SK-MEL-5 (cell line): ENCODE results near the gene BRCA1. TPM values are rescaled to one million over a fixed set of nuclear protein-coding genes. Genes with fewer than 3 reads are reported as not detected.
"Not testable (repeated sequence)": the region's sequence is repeated elsewhere in the genome, so short reads cannot be mapped to it uniquely, and the experiment has no call there.

Experiments
- DNase-seq: peaks from one replicate; pipeline ENCODE4 v3.0.0-alpha.2; 2016; ENCODE audit warnings: low read depth, low spot score
- in situ Hi-C: cut with HindIII; loops from 2 replicates; pipeline ENCODE4 v1.10.0; 2016; ENCODE audit warnings: low sequenced_read_pairs, high pct_unique_total_duplicates, low pct_unique_long_range_greater_than_20kb
- polyA plus RNA-seq, 2 experiments: library from polyadenylated mRNA; depleted of rRNA; stranded (reverse); fragments of >200 nt; gene quantifications; 2 replicates each; pipeline ENCODE4 v1.2.3, GENCODE V29; 2015
- total RNA-seq: library from RNA; depleted of rRNA; stranded (reverse); fragments of >200 nt; shearing (Covaris generic); gene quantifications from 2 replicates; pipeline ENCODE4 v1.2.3, GENCODE V29; 2014; rRNA removed

Gene BRCA1
- total RNA-seq, result 45.9 and 51.5 TPM in 2 replicates
- polyA plus RNA-seq (2015; cell fraction: cytosol; rRNA removed), result 39.1 and 56.3 TPM in 2 replicates
- 35.0 and 39.5 TPM in 2 replicates for polyA plus RNA-seq (2015; cell fraction: nucleus; rRNA removed)

GRCh38 chr17:43125133-43125966 is at the start of gene BRCA1:
BRCA1 (minus strand) TSS chr17:43125364; CDS start chr17:43124096, 1,268 bp downstream.
- peak; percentile 100 for DNase-seq
- in situ Hi-C loops, result no loop called here

DNA sequence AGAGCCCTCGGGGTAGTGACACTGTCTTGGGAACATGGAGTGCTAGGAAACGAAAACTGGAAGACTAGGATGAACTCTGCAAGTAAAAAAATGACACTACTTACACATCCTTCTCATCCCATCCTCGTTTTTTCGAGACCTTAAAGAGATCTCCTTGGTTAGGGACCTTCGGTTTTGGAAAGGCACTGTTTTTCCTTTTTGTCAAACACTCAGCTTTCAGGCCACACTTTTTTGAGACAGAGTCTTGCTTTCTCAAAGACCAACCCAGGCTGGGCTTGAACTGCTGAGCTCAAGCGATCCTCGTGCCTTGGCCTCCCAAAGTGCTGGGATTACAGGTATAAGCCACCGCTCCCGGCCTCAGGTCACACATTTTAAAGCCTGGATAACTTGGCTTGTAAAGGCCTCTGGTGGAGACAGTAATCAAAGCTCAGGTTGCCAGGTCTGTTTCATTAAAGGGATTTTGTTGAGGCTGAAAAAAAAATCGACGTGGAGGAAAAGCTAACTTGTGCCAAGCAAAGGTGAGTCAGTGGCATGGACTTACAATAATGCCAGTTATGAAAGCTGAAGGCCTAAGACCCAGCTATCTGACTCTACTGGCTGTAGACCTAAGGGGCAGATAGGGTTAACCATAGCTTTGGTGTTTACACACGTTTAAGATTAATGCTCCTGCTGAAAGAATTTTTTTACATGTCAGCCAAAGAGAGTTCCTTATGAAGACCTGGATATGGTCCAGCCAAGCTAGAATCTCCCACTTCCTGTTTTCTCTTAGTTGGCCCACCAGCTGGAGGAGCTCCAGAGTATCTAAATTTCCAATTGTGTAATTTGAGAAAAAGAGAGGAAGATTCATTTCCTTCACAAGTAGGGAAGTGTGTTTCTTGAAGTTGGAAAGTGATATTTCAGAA is 46.7 kb upstream of the BRCA1 start:
- peak; percentile 68 for DNase-seq
- in situ Hi-C loops, result no loop called here

DNA sequence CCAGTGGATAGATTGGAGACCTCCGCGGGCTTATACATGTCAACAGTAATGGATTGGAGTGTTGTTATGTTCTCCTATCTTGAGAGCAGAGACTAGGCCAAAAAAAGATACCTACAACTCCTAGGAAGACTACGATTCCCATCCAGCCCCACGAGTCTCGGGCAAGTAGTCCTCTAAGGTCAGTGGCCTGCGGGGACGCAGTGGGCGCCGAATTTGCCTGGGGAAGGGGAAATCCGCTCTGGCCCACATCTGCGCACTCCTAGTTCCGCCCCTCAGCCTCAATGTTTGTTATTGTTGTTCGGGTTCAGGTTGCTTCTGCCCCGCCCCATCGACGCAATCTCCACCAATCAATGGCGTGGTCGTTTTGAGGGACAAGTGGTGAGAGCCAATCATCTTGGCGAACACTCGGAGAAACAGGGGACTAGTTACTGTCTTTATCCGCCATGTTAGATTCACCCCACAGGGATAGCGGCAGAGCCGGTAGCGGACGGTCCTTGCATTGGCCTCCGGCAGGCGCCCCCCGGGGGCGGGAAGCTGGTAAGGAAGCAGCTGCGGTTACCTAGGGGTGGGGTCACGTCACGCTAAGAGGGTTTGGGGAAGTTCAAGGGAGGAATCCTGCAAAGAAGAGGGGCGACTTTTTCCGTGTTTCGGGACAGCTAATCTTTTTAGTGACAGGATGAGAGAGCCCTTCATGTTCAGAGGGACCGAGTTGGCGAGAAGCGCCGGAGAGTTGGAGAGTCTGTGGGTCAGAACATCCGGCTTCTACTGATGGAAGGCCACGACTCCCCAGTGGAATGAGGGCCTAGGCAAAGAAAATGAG is 45.8 kb upstream of the BRCA1 start, which contains the start of gene NBR1:
NBR1 (plus strand) TSS at position 449 of the 820 bp plus-strand sequence. CDS start 4,586 bp downstream, outside the sequence.
- in situ Hi-C loops, result no loop called here
- DNase-seq, result peak; percentile 99

GRCh38 chr17:43170140-43170765 is 45.1 kb upstream of the BRCA1 start:
- peak; percentile 97 for DNase-seq
- in situ Hi-C loops, result no loop called here

GRCh38 chr17:43169561-43170139 is 44.5 kb upstream of the BRCA1 start:
- DNase-seq, result peak; percentile 65
- in situ Hi-C loops, result no loop called here

DNA sequence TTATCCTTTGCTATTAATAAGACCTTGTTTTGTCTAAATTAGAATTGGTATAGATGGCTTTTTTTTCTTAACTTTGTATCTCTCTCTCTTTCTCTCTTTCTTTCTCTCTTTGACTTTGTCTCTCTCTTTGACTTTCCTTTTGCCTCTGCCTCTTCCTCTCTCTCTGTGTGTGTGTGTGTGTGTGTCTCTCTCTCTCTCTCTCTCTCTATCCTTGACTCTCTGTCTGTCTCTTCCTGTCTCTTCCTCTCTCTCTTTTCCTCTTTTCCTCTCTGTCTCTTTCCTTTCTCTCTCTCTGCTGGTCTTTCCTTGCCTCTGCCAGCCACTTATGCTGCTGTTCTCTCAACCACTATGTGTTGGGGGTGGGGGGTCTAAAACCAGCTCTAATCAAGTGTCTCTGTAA is 40.8 kb upstream of the BRCA1 start:
- in situ Hi-C loops, result not testable (repeated sequence)

DNA sequence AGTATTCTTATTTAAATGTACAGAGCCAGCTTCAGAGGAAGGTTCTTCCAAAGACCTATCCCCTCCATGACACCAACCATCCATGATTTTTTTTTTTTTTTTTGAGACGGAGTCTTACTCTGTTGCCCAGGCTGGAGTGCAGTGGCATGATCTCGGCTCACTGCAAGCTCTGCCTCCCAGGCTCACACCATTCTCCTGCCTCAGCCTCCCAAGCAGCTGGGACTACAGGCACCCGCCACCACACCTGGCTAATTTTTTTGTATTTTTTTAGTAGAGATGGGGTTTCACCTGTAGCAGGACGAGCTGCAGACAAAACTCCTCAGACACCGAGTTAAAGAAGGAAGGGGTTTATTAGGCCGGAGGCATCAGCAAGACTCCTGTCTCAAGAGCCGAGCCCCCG is 34.8 kb upstream of the BRCA1 start:
- in situ Hi-C loops, DNase-seq: not testable (repeated sequence)

More for the DNA sequence above, 40.8 kb upstream of the BRCA1 start:
- DNase-seq, result not testable (repeated sequence)

DNA sequence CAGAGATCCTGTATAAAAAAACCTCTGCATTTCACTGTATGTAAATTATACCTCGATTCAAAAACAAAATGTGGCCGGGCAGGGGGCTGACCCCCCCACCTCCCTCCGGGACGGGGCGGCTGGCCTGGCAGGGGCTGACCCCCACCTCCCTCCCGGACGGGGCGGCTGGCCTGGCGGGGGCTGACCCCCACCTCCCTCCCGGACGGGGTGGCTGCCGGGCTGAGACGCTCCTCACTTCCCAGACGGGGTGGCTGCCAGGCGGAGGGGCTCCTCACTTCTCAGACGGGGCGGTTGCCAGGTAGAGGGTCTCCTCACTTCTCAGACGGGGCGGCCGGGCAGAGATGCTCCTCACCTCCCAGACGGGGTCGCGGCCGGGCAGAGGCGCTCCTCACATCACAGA is 34.1 kb upstream of the BRCA1 start:
- in situ Hi-C loops, DNase-seq: not testable (repeated sequence)

- DNase-seq, result no peak
- in situ Hi-C loops, result no loop called here
Measured at GRCh38 chr17:43155666-43156065, 30.5 kb upstream of the BRCA1 start.

DNA sequence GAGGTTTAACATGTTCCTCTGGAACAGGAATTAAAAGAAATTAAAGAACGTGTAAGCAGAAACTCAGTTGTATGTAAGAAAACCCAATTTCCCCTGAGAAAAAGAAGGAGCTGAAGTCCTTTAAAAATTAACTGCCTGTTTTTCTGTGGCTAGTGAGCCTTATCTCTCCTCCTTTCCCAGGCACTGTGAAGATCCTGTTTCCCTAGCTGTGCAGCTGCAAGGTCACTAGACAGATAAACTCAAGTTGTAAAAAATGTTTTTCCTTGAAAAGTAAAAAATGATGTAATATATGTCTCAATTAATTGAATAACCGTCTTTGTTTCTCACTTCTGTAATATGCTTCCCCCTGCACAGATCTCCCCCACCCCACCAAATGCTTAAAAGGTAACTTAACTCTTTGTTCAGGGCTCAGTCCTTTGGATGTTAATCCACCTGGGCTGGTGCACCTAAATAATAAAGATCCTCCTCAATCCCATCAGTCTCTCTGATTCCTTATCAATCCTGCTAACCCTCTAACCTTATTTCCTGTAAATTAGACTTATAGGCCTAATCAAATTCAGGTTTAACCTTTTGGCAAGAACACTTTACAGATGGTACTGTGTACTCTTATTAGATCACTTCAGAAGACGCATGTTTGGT is 28.2 kb upstream of the BRCA1 start:
- in situ Hi-C loops, DNase-seq: not testable (repeated sequence)

- in situ Hi-C loops, result no loop called here
- DNase-seq, result no peak
Measured at GRCh38 chr17:43151880-43152456, 26.8 kb upstream of the BRCA1 start.

DNA sequence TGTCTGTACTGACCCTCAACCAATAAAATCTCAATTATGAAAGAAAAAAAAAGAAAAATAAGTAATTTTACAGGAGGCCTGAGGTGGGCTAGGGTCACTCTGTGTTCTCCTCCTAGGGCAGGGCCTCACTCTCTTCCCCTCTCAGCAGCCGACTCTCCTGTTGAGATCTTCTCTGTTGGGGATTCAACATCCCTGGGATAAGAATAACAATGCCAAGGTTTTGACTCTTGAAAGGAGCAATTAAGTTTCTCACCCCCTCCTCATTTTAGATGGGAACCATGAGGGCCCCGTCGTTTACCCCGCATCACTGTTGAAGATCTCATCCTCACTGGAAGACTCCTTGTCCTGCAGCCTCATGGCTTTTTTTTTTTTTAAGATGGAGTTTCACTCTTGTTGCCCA is 21.5 kb upstream of the BRCA1 start:
- in situ Hi-C loops, result no loop called here
- DNase-seq, result no peak

GRCh38 chr17:43143201-43143600 is 18.0 kb upstream of the BRCA1 start:
- in situ Hi-C loops, result no loop called here
- no peak for DNase-seq

- DNase-seq, result no peak
- in situ Hi-C loops, result no loop called here
Measured at GRCh38 chr17:43142153-43142552, 17.0 kb upstream of the BRCA1 start.

DNA sequence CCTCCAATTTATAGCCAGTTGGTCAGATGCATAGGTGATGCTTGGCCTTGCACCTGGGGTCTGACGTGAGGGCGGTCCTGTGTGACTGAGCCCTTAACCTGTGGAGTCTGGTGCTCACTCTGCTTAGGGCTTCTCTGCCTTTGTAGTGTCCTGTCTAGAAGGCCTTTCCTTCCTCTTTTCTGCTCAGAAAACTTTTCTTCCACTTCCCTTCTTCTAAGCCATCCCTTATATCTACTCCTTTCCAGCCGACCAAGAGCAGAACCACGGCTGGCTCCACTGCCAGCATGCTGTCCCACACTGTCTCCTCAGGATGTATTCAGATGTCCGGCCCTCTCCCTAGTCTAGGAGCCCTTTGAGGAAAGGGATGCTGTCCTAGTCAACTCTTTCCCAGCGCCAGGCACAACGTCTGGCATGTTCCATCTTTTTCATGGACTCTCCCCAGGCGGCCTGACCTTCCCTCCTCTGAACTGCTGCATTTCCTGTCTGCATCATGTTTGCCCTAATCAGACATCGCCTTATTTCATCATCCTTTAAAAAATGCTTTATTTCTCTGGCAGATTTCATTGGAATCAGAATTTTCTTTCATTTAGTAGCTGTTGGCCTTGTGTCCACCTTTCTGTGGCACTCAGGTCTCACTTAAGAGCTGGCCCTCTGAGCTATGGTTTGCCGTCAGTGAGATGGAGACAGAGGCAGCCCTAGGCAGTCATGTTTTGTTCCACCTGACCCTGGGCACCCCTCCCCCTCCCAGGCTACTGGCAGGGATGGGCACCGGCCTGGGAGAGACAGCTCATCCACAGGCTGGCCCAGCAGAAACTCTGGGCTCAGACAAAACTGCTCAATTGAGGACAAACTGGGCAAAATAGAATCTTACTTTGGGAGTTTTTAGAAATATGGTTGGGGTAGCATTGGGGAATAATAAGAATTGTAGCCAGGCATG is 15.5 kb upstream of the BRCA1 start:
- in situ Hi-C loops, result no loop called here
- DNase-seq, result no peak
